ENCODE results near the gene LRRC4C. TPM values are rescaled to one million over a fixed set of nuclear protein-coding genes. Genes with fewer than 3 reads are reported as not detected.

Gene LRRC4C
- total RNA-seq, 2 experiments from 2014 or later = not detected

GRCh38 chr11:40445391-40445790 is 1014.1 kb downstream of the LRRC4C start:
- H3K27ac Mint-ChIP-seq = no peak overlapping the region
- no peaks in the 10 kb centered on the region for H3K27me3 Mint-ChIP-seq
- H3K4me3 Mint-ChIP-seq = no peak overlapping the region
- H3K9me3 Mint-ChIP-seq = no peaks in the 10 kb centered on the region
- DNase-seq (no peak), ATAC-seq (ENCODE audit: low read depth) (no peak)
- POLR2A ChIA-PET = no interaction called here
- no peaks in the 10 kb centered on the region for H3K36me3 Mint-ChIP-seq
- H3K4me1 Mint-ChIP-seq = no peaks in the 10 kb centered on the region

DNA sequence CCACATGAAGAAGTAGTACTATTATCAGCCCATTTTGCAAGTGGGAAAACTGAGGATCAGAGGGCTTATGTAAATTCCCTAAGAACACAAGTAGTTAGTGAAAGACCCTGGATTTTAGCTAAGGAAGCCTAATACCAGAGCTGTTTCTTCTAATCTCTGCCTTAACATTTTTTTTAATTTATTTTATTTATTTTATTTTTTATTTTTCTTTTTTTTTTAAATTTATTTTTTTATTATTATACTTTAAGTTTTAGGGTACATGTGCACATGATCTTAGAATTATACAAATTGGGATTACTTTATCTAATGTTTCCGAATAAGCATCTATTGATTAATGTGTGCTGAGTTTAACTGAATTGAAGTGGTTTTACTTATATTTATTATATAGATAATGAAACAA is 1015.3 kb downstream of the LRRC4C start:
- no peaks in the 10 kb centered on the region for H3K9me3 Mint-ChIP-seq
- H3K27ac Mint-ChIP-seq = no peak overlapping the region
- no peak for DNase-seq
- ATAC-seq (ENCODE audit: low read depth) = no peak
- no peaks in the 10 kb centered on the region for H3K4me1 Mint-ChIP-seq
- no peaks in the 10 kb centered on the region for H3K36me3 Mint-ChIP-seq
- POLR2A ChIA-PET = no interaction called here
- no peak overlapping the region for H3K4me3 Mint-ChIP-seq
- no peaks in the 10 kb centered on the region for H3K27me3 Mint-ChIP-seq

DNA sequence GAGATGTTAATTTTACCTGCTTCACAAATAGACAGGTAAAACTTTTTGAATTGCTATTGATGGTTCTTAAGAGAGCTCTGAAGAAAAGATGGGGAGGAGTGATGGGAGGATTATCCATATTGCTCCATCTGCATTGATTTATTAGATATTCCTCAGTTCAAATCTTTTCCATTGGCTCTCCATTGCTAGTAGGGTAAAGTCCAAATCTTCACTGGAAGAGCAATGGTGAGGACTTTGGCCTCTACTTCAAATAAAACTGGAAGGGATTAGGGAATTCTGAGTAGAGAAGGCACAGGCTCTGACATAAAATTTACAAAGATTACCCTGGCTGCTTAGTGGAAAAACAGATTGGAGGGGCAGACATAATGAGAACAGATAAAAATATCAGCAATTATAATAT is 1024.1 kb downstream of the LRRC4C start:
- H3K27me3 Mint-ChIP-seq = no peaks in the 10 kb centered on the region
- DNase-seq (no peak), ATAC-seq (ENCODE audit: low read depth) (no peak)
- POLR2A ChIA-PET = no interaction called here
- H3K36me3 Mint-ChIP-seq = no peaks in the 10 kb centered on the region
- H3K27ac Mint-ChIP-seq = no peak overlapping the region
- H3K9me3 Mint-ChIP-seq = peaks cover 2% of the 10 kb centered on the region
- no peak overlapping the region for H3K4me3 Mint-ChIP-seq
- no peaks in the 10 kb centered on the region for H3K4me1 Mint-ChIP-seq

GRCh38 chr11:40434926-40435325 is 1024.5 kb downstream of the LRRC4C start:
- Mint-ChIP-seq H3K36me3 (no peaks in the 10 kb centered on the region), H3K27me3 (no peaks in the 10 kb centered on the region), H3K9me3 (peaks cover 2% of the 10 kb centered on the region), H3K27ac (no peak overlapping the region), H3K4me1 (no peaks in the 10 kb centered on the region), H3K4me3 (no peak overlapping the region)
- DNase-seq (no peak), ATAC-seq (ENCODE audit: low read depth) (no peak)
- POLR2A ChIA-PET = no interaction called here

DNA sequence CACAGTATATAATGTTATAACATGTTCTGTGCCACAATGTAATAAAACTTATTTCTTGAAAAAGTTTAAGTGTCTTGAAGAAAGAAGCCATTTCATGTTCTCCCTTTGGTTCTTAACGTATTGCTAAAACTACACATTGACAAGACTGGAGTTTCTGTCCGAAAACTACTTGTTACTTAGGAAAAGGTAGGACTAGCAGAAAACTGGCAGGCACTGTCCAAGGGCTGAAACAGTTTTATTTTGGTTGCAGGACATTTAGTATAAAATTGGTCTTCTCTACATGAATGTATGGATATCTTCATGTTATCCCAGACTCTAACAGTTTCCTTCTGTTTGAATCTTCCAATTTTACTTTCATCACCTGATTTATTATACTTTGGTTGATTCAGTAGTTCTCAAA is 1027.1 kb downstream of the LRRC4C start:
- no peak for ATAC-seq (ENCODE audit: low read depth)
- no peak overlapping the region for H3K4me3 Mint-ChIP-seq
- no peaks in the 10 kb centered on the region for H3K4me1 Mint-ChIP-seq
- H3K27ac Mint-ChIP-seq = no peak overlapping the region
- DNase-seq = no peak
- H3K36me3 Mint-ChIP-seq = no peaks in the 10 kb centered on the region
- H3K9me3 Mint-ChIP-seq = peaks cover 2% of the 10 kb centered on the region
- H3K27me3 Mint-ChIP-seq = no peaks in the 10 kb centered on the region
- POLR2A ChIA-PET = no interaction called here

GRCh38 chr11:40425168-40425567 is 1034.3 kb downstream of the LRRC4C start:
- Mint-ChIP-seq H3K9me3 (peaks cover 4% of the 10 kb centered on the region), H3K27ac (no peak overlapping the region), H3K27me3 (no peaks in the 10 kb centered on the region), H3K36me3 (no peaks in the 10 kb centered on the region), H3K4me3 (no peak overlapping the region), H3K4me1 (no peaks in the 10 kb centered on the region)
- DNase-seq = no peak
- ATAC-seq (ENCODE audit: low read depth) = no peak
- POLR2A ChIA-PET = no interaction called here

- peaks cover 6% of the 10 kb centered on the region for H3K9me3 Mint-ChIP-seq
- H3K27ac Mint-ChIP-seq = no peak overlapping the region
- no peaks in the 10 kb centered on the region for H3K36me3 Mint-ChIP-seq
- H3K27me3 Mint-ChIP-seq = no peaks in the 10 kb centered on the region
- no peaks in the 10 kb centered on the region for H3K4me1 Mint-ChIP-seq
- ATAC-seq (ENCODE audit: low read depth) (no peak), DNase-seq (no peak)
- H3K4me3 Mint-ChIP-seq = no peak overlapping the region
- POLR2A ChIA-PET = no interaction called here
Measured at GRCh38 chr11:40421208-40421981, 1038.1 kb downstream of the LRRC4C start.

GRCh38 chr11:40417627-40418026 is 1041.8 kb downstream of the LRRC4C start:
- H3K9me3 Mint-ChIP-seq = peaks cover 8% of the 10 kb centered on the region
- no peaks in the 10 kb centered on the region for H3K4me1 Mint-ChIP-seq
- no peaks in the 10 kb centered on the region for H3K27me3 Mint-ChIP-seq
- POLR2A ChIA-PET = no interaction called here
- ATAC-seq (ENCODE audit: low read depth) (no peak), DNase-seq (no peak)
- no peak overlapping the region for H3K27ac Mint-ChIP-seq
- H3K4me3 Mint-ChIP-seq = no peak overlapping the region
- H3K36me3 Mint-ChIP-seq = no peaks in the 10 kb centered on the region

- Mint-ChIP-seq H3K4me3 (no peak overlapping the region), H3K27me3 (no peaks in the 10 kb centered on the region), H3K9me3 (peaks cover 5% of the 10 kb centered on the region), H3K4me1 (no peaks in the 10 kb centered on the region), H3K36me3 (no peaks in the 10 kb centered on the region), H3K27ac (no peak overlapping the region)
- no peak for ATAC-seq (ENCODE audit: low read depth)
- POLR2A ChIA-PET = no interaction called here
- no peak for DNase-seq
Measured at GRCh38 chr11:40407355-40407754, 1052.1 kb downstream of the LRRC4C start.

GRCh38 chr11:40405614-40406013 is 1053.8 kb downstream of the LRRC4C start:
- Mint-ChIP-seq H3K4me3 (no peak overlapping the region), H3K27ac (no peak overlapping the region), H3K4me1 (no peaks in the 10 kb centered on the region), H3K27me3 (no peaks in the 10 kb centered on the region), H3K36me3 (no peaks in the 10 kb centered on the region), H3K9me3 (peaks cover 6% of the 10 kb centered on the region)
- ATAC-seq (ENCODE audit: low read depth) = no peak
- POLR2A ChIA-PET = no interaction called here
- DNase-seq = no peak

GRCh38 chr11:40403321-40403720 is 1056.1 kb downstream of the LRRC4C start:
- Mint-ChIP-seq H3K27ac (no peak overlapping the region), H3K27me3 (no peaks in the 10 kb centered on the region), H3K9me3 (peaks cover 9% of the 10 kb centered on the region), H3K4me3 (no peak overlapping the region), H3K4me1 (no peaks in the 10 kb centered on the region), H3K36me3 (no peaks in the 10 kb centered on the region)
- POLR2A ChIA-PET = no interaction called here
- DNase-seq = no peak
- ATAC-seq (ENCODE audit: low read depth) = no peak

- Mint-ChIP-seq H3K36me3 (no peaks in the 10 kb centered on the region), H3K4me3 (no peak overlapping the region), H3K9me3 (peaks cover 9% of the 10 kb centered on the region), H3K27me3 (no peaks in the 10 kb centered on the region), H3K4me1 (no peaks in the 10 kb centered on the region), H3K27ac (no peak overlapping the region)
- no peak for ATAC-seq (ENCODE audit: low read depth)
- POLR2A ChIA-PET = no interaction called here
- no peak for DNase-seq
Measured at GRCh38 chr11:40401132-40401853, 1058.2 kb downstream of the LRRC4C start.

DNA sequence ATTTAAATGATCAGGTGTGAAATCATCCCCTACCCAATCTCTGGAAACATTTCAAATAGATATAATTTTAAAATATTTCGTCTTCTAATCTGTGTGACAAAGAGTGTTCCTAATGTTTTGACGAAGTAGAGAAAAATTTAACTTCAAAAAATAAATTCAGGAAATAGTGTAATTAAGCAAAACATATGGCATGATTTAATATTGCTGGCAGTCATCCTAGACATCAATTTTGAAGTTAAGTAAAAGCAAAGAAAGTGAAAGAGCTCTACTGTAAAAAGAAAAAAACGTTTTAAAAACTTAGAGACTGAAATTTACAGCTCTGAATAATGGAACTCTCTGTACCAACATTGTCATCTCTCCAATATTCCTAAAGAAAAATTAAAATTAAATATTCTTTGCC is 1062.3 kb downstream of the LRRC4C start:
- no peaks in the 10 kb centered on the region for H3K27me3 Mint-ChIP-seq
- H3K9me3 Mint-ChIP-seq = peaks cover 4% of the 10 kb centered on the region
- ATAC-seq (ENCODE audit: low read depth) (no peak), DNase-seq (no peak)
- H3K36me3 Mint-ChIP-seq = no peaks in the 10 kb centered on the region
- H3K4me1 Mint-ChIP-seq = no peaks in the 10 kb centered on the region
- no peak overlapping the region for H3K4me3 Mint-ChIP-seq
- H3K27ac Mint-ChIP-seq = no peak overlapping the region
- POLR2A ChIA-PET = no interaction called here

DNA sequence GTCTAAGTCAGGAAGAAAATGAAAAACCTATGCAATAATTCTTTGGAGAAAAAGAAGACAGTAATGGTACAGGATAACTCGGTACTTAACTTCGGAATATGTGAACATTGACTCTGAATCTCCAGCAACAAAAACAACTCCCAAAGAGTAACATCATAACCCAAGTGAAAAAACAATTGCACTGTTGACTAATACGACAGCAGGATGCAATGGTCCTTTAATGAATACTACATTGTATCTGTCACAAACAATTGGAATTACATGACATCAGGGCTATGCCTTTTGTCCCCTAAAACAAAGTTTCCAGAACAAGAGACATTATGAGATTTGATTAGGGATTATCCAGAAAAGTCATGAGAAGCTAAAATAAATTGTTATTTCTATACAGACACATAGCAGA is 1065.9 kb downstream of the LRRC4C start:
- DNase-seq = no peak
- Mint-ChIP-seq H3K9me3 (no peaks in the 10 kb centered on the region), H3K36me3 (no peaks in the 10 kb centered on the region), H3K27me3 (no peaks in the 10 kb centered on the region), H3K4me3 (no peak overlapping the region), H3K27ac (no peak overlapping the region), H3K4me1 (no peaks in the 10 kb centered on the region)
- POLR2A ChIA-PET = no interaction called here
- no peak for ATAC-seq (ENCODE audit: low read depth)

Measured in activated naive CD8-positive, alpha-beta T cell treated with anti-CD3 and anti-CD28 coated beads, Interleukin-2, amount 10 ng/mL, durations not matched to agents 7 days and 5 days (primary cell).